ENCODE measurements around the gene ZNF784. TPM values are rescaled to one million over a fixed set of nuclear protein-coding genes. Genes with fewer than 3 reads are reported as not detected.

The ZNF784 gene
- total and polyA plus RNA-seq, 2 of the 13 experiments (the other 11 are each of a cell fraction or from before 2014, with no cell fraction given), result 4.1 to 4.2 TPM

- no peak for TF ChIP-seq MBD4 (IDR thresholded peaks at IDR 0.05; ENCODE audit: borderline replicate concordance, low read length)
- peak; percentile 33; the same call in 1 of the 2 replicates for TF ChIP-seq ARHGAP35 (CRISPR knock-in tag; IDR thresholded peaks at IDR 0.05; ENCODE audit: borderline replicate concordance)
- TF ChIP-seq POLR2AphosphoS2 (IDR thresholded peaks at IDR 0.05; ENCODE audit: low read depth, low read length), result no peak
- TF ChIP-seq TIGD3 (CRISPR knock-in tag; IDR thresholded peaks at IDR 0.05; ENCODE audit: borderline replicate concordance), result no peak
- TF ChIP-seq E2F2 (CRISPR knock-in tag; IDR thresholded peaks at IDR 0.05; ENCODE audit: borderline replicate concordance), result no peak
- no peak for TF ChIP-seq ZFAT (CRISPR knock-in tag; conservative IDR thresholded peaks at IDR 0.05)
- peak; percentile 41; the same call in 1 of the 2 replicates for TF ChIP-seq PHF21A (CRISPR knock-in tag; IDR thresholded peaks at IDR 0.05)
- no peak for TF ChIP-seq ZSCAN21 (CRISPR knock-in tag; IDR thresholded peaks at IDR 0.05; ENCODE audit: borderline replicate concordance)
- TF ChIP-seq ZBTB20 (CRISPR knock-in tag; IDR thresholded peaks at IDR 0.05; ENCODE audit: borderline replicate concordance, low read depth), result no peak
- TF ChIP-seq FOXP1 (IDR thresholded peaks at IDR 0.05), result no peak
- no peak for TF ChIP-seq FOXP1 (CRISPR knock-in tag; IDR thresholded peaks at IDR 0.05)
- no peak for TF ChIP-seq SMAD3 (CRISPR knock-in tag; IDR thresholded peaks at IDR 0.05)
- TF ChIP-seq KMT2A (CRISPR knock-in tag; IDR thresholded peaks at IDR 0.05), result 0 out of 2 replicates have a peak, but pooled peaks have one; percentile 48
- peak; percentile 25 for TF ChIP-seq PHF5A (CRISPR knock-in tag; IDR thresholded peaks at IDR 0.05; ENCODE audit: low read depth, unreplicated experiment)
- 0 out of 2 replicates have a peak, but pooled peaks have one; percentile 56 for TF ChIP-seq ZNF44 (CRISPR knock-in tag; IDR thresholded peaks at IDR 0.05)
- TF ChIP-seq SNAPC2 (CRISPR knock-in tag; IDR thresholded peaks at IDR 0.05), result no peak
- TF ChIP-seq ZXDC (CRISPR knock-in tag; IDR thresholded peaks at IDR 0.05), result 0 out of 2 replicates have a peak, but pooled peaks have one; percentile 23
- TF ChIP-seq GPN1 (CRISPR knock-in tag; IDR thresholded peaks at IDR 0.05; ENCODE audit: borderline replicate concordance), result no peak
- peak; percentile 70; the same call in 1 of the 2 replicates for TF ChIP-seq ZNF574 (CRISPR knock-in tag; IDR thresholded peaks at IDR 0.05)
- peak; percentile 71 for TF ChIP-seq MXD3 (CRISPR knock-in tag; IDR thresholded peaks at IDR 0.05)
- TF ChIP-seq HOXA7 (CRISPR knock-in tag; IDR thresholded peaks at IDR 0.05), result no peak
These were observed 23.6 kb upstream of the ZNF784 start, which contains the start of gene CCDC106 (continued) for GRCh38 chr19:55647732-55648584.

All from HepG2 (cell line).